HG03378 (cell line): ENCODE results near the gene GDPD5.

Source experiments
- ATAC-seq: cut with Tn5 transposase; IDR thresholded peaks from one replicate; pipeline ENCODE4 v1.9.1; 2021; ENCODE audit warnings: mild to moderate bottlenecking, moderate library complexity; ENCODE audit not compliant: unreplicated experiment

GDPD5 gene

DNA sequence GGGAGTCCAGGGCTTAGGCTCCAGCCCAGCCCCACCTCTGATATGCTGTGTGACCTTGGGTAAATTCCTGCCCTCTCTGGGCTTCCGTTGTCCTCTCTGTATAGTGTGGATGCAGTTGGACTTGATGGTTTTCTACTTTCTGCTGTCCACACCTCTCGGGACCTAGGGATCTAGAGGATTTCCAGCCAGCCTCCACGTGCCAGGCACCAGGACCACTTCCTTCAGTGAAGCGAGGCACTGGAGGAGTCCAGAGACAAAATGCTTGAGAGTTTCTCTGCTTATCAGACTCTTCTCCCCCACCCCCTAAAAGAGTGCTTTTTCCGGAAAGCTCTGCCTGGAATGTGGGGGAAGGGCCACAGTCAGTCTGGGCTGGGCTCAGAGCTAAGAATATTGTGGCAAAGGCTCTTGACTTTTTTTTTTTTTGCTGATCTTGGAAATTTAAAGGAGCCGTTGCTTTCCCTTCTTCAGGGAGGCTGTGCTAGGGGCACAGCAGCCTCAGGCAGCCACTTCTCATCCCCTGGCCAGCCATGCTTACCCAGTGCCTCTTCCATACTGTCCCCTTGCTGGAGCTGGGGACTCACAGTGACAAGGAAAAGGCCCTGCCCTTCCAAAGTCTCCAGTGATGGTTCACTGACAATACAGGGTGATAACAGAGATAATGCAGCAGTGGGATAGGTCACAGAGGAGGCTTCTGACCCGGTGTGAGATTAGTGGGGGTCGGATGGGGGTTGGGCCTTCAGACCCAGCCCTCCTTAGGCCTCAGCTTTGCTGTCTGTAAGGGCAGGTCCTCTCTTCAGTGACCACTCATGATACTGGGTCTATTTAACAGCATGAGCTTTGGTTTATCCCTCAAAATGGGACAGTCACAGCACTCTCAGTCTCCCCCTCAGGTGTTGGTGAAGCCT, 33.5 kb upstream of the GDPD5 start:
- no peak for ATAC-seq

DNA sequence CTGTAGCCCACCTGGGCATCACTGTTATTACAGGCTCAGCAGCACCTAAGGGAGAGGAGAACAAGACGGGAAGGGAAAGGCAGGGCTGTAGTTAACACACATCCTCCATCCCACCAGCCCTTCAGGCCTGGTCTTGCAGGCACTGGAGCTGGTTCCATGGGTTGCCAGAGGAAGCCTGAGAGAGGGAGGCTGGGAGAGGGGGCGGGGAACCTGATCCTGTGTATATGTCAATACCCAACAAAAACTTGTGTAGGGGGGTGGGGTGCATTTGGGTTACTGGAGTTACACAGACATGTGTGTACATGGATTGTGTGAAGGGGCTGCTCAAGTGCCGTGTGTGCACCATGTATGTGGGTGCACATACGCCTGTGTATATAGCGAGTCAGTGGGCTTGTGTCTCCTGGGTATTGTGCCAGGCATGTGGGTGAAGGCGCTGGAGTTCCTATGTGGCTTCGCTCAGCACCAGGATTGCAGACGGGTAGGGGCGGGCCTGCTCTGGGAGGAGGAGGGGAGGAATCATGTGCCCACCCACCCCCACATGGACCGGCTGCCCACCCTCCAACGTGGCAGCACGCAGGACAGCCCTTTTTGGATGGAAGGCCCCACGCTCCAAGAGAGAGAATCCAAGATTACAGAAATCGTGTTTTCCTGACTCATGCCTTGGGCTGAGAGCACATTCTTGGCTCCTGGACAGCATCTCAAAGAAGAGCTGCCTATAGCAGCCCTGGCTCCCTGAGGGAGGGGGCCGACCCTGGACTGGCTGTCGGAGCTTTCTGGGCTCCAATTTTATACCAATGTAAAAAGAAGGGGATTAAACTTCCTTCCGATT, 32.1 kb upstream of the GDPD5 start:
- no peak for ATAC-seq

DNA sequence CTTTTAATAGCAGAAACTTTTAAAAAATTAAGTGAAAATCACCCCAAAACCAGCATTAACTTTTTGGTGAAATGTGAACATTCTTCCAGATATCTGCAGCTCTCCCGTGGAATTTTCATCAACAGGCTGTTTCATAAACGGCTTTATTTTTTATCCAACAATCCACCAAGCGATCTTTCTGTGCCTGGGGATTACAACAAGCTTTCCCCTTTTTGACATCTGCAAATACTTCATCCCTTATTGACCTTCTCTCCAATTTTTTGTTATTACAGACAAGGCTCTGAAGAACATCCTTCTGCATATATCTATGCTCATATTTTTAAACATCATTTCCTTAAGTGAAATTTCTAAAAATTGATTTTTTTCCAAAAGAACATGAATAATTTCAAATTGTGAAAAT, 30.5 kb upstream of the GDPD5 start:
- ATAC-seq, result no peak

- ATAC-seq, result no peak
Measured at GRCh38 chr11:75555079-75555811, 29.5 kb upstream of the GDPD5 start.

GRCh38 chr11:75554258-75555022, 28.7 kb upstream of the GDPD5 start:
- ATAC-seq, result no peak

DNA sequence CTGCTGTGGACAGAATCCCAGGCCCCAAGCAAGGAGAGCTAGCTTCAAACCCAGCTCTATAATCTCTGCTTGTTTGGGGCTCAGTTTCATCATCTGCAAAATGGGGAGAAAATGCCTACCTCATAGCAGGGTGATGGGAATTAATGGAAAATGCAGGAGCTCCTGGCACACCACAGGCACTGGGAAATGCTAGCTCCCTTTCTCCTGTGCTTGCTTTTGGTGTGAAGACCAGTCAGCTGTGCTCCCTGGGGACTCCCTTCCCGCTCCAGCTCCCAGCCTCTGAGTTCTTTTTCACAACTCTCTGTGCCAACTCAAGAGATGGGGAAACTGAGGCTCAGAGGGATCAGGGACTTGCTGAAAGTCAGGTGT, 28.1 kb upstream of the GDPD5 start:
- ATAC-seq, result no peak

GRCh38 chr11:75553182-75553581, 27.4 kb upstream of the GDPD5 start:
- ATAC-seq, result no peak

DNA sequence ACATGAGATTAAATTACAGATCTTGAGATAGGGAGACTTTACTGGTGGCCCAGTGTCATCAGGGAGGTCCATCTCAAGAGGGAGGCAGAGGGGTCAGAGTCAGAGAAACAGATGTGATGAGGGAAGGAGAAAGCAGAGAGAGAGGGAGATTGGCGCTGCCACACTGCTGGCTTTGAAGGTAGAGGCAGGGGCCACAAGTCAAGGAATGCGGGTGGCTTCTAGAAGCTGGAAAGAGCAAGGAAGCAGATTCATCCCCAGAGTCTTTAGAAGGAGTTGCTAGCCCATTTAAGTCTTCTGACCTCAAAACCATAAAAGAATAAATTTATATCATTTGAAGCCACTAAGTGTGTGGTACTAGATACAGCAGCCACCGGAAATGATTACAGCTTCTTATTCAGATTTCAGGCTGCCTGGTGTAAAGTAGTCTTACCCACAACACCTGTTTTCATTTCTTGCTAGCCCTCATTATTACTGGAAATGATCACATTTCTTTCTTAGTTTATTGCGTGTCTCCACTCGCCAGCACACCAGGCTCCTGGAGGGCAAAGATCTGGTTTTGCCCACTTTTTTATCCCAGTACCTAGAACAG, 23.7 kb upstream of the GDPD5 start:
- no peak for ATAC-seq

DNA sequence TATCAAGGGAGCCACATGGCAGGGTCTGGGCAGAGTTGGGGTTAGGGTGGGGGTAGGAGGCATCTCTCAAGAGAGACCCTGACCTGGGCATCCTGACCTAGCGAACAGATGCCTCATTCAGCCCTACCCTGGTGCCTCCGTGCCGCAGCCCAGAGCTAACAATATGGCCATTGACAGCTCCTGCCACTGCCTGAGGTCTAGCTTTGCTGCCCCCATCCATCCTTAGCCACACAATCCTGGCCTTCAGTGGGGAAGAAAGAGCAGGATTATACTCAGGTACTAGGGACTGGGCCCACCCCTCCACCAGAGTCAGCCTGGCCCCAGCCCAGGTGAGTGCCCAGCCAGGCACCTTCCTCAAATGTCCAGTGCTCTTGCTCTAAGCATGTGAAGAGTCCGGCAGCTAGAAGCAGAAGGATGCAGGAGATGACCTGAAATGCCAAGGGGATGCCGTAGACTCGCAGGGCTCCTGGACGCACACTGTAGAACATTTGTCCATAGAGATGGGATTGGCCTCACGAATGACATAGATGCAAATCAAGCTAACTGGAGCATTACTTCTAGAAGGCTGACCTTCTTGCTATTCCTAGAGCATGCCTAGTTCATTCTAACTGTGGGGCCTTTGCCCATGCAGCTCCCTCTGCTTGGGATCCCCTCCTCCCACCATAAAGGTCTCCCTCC, 23.0 kb upstream of the GDPD5 start:
- no peak for ATAC-seq

GRCh38 chr11:75547617-75548058, 21.9 kb upstream of the GDPD5 start:
- no peak for ATAC-seq

- no peak for ATAC-seq
Measured at GRCh38 chr11:75547177-75547576, 21.4 kb upstream of the GDPD5 start.

DNA sequence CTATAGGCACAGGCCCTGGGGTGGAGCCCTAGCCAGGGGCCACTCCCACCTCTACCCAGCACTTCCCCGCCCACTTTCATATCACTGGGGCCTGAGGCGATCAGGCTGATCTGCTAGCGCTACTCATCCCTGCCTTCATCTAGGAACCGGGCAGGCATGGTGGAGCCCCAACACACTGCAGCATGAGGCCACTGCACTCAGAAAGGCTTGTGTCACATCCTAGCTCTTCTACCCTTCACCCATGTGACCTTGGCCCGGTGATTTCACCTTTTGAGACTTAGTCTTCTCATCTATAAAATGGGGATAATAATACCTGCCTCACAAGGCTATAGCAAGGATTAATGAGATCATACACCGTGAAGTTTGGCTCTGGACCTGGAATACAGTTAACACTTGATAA, 18.1 kb upstream of the GDPD5 start:
- ATAC-seq, result no peak

DNA sequence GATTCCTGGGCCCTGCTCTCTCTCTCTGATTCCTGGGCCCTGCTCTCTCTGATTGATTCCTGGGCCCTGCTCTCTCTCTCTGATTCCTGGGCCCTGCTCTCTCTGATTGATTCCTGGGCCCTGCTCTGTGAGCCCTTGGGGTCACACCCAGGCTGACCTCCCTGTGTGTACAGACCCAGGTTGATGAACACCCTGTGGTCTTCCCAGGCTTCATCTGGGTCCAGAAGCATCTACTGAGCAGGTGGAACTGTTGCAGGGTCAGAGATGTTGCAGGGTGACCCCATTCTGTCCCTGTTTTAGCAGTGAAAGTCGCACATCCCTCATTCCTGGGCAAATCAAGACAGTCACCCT, 16.3 kb upstream of the GDPD5 start:
- no peak for ATAC-seq

- ATAC-seq, result no peak
Measured at GRCh38 chr11:75541193-75542087, 15.7 kb upstream of the GDPD5 start.

- no peak for ATAC-seq
Measured at GRCh38 chr11:75539459-75540334, 14.0 kb upstream of the GDPD5 start.

DNA sequence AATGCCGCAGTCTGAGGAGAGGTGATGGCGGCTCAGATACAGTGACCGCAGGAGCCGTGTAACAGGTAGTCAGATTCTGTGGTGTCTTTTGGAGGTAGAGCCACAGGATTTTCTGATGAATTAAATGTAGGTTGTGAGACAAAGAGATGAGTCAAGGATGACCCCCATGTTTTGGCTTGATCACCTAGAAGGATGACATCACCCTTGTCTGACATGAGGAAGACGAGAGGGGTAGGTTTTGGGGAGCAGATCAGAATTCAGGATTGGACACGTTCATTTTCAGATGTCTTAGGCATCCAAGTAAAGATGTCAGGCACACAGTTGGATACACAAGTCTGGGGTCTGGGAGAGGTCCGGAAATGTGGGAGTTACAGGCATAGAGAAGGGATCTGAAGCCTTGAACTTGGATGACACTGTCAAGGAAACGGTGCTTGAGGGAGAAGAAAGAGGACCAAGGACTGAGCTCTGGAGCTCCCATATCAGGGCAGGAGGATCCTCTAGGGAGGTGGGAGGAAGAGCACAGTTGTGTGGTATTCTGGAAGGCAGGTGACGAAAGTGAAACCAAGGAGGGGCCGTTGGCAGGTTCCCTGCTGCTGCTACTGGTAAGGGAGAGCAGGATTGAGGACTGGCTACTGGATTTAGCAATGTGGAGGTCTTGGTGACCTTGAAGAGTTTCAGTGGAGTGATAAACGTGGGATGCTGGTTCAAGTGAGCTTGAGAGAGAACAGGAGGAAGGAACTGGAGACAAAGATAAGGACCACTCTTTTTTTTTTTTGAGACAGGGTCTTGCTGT, 12.6 kb upstream of the GDPD5 start:
- no peak for ATAC-seq

GRCh38 chr11:75537740-75538139, 12.0 kb upstream of the GDPD5 start:
- no peak for ATAC-seq
